ENCODE data around the gene PRDM16. TPM values are rescaled to one million over a fixed set of nuclear protein-coding genes. Genes with fewer than 3 reads are reported as not detected.

Gene PRDM16
- total RNA-seq, 1 experiment from 2014 or later: 1.6 TPM

- H3K27ac Mint-ChIP-seq: no peak overlapping the region
- H3K27me3 Mint-ChIP-seq (ENCODE audit: low read depth): no peaks in the 10 kb centered on the region; the same call in 1 of the 2 replicates
- no peaks in the 10 kb centered on the region for H3K36me3 Mint-ChIP-seq
- no peak overlapping the region for H3K4me3 Mint-ChIP-seq
- DNase-seq (ENCODE audit: low spot score) (no peak), ATAC-seq (no peak)
- ChIA-PET CTCF (no interaction called here), POLR2A (no interaction called here)
- TF ChIP-seq E2F5 (CRISPR knock-in tag; IDR thresholded peaks at IDR 0.05) (no peak), MYBL2 (CRISPR knock-in tag; IDR thresholded peaks at IDR 0.05) (no peak), JAZF1 (CRISPR knock-in tag; IDR thresholded peaks at IDR 0.05) (no peak), ATF3 (CRISPR knock-in tag; conservative IDR thresholded peaks at IDR 0.05) (no peak), ZNF219 (CRISPR knock-in tag; IDR thresholded peaks at IDR 0.05; ENCODE audit: borderline replicate concordance) (no peak), ZNF232 (CRISPR knock-in tag; IDR thresholded peaks at IDR 0.05) (no peak), CBFB (CRISPR knock-in tag; IDR thresholded peaks at IDR 0.05; ENCODE audit: low read depth) (no peak), ZBTB21 (CRISPR knock-in tag; IDR thresholded peaks at IDR 0.05; ENCODE audit: borderline replicate concordance) (no peak)
- TF ChIP-seq, protein P1, sequence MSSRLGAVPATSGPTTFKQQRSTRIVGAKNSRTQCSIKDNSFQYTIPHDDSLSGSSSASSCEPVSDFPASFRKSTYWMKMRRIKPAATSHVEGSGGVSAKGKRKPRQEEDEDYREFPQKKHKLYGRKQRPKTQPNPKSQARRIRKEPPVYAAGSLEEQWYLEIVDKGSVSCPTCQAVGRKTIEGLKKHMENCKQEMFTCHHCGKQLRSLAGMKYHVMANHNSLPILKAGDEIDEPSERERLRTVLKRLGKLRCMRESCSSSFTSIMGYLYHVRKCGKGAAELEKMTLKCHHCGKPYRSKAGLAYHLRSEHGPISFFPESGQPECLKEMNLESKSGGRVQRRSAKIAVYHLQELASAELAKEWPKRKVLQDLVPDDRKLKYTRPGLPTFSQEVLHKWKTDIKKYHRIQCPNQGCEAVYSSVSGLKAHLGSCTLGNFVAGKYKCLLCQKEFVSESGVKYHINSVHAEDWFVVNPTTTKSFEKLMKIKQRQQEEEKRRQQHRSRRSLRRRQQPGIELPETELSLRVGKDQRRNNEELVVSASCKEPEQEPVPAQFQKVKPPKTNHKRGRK (CRISPR knock-in tag; IDR thresholded peaks at IDR 0.05; ENCODE audit: borderline replicate concordance): no peak
- peaks cover 3% of the 10 kb centered on the region for H3K4me1 Mint-ChIP-seq
- H3K9me3 Mint-ChIP-seq: no peaks in the 10 kb centered on the region
These were observed 167.4 kb downstream of the PRDM16 start for GRCh38 chr1:3236361-3236760.

DNA sequence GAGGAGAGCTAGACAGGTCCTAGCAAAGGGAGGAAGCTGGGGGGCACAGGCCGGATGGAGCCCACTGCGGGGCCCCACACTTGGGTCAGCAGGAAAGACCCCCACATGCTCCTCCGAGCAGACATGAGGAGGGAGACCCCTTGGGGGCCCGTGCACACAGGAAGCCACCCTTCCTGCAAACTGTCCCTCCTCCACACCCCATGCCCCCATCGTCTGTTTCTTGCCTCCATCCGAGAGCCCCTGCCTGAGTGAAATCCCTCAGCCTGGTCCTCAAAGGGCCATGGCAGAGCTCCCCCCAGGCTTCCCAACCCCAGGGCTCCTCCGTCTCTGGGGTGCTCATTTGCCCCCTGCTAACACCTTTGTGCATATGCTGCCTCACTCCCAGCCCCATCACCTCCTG, 168.0 kb downstream of the PRDM16 start:
- peaks cover 3% of the 10 kb centered on the region for H3K4me1 Mint-ChIP-seq
- DNase-seq (ENCODE audit: low spot score): no peak
- no peak for ATAC-seq
- H3K27ac Mint-ChIP-seq: no peak overlapping the region
- H3K36me3 Mint-ChIP-seq: no peaks in the 10 kb centered on the region
- TF ChIP-seq ZBTB43 (CRISPR knock-in tag; IDR thresholded peaks at IDR 0.05): no peak
- no peak for TF ChIP-seq SMAD3 (CRISPR knock-in tag; IDR thresholded peaks at IDR 0.05; ENCODE audit: borderline replicate concordance)
- H3K4me3 Mint-ChIP-seq: no peak overlapping the region
- H3K9me3 Mint-ChIP-seq: no peaks in the 10 kb centered on the region
- CTCF ChIA-PET: interaction anchor here (0.6 kb wide), 1 partner anchor 49 kb away, joined by 4 read pairs; no protein-coding TSS in a partner anchor
- POLR2A ChIA-PET: no interaction called here
- H3K27me3 Mint-ChIP-seq (ENCODE audit: low read depth): no peaks in the 10 kb centered on the region; the same call in 1 of the 2 replicates

DNA sequence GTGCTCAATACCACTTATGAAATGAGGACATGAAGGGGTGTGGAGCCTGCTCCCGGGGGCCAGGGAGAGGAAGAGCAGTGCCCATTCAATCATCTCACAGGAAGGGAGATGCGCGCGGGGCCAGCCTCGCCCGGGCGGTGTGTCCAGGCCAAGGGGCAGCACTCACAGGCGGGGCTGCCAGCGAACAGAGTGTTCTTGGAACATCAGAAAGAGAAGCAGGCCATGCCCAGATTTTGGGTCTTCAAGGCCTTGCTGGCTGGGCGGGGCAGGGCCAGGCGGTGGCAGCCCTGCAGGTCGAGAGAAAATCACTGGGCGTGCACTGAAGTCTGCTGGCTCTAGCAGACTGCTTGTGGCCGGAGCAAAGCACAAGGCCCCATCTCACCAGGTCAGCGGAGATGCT, 168.6 kb downstream of the PRDM16 start:
- Mint-ChIP-seq H3K4me3 (no peak overlapping the region), H3K36me3 (no peaks in the 10 kb centered on the region)
- TF ChIP-seq ZNF425 (CRISPR knock-in tag; conservative IDR thresholded peaks at IDR 0.05): no peak
- no peak for TF ChIP-seq AR (CRISPR knock-in tag; IDR thresholded peaks at IDR 0.05)
- no peak for TF ChIP-seq TEAD1 (CRISPR knock-in tag; IDR thresholded peaks at IDR 0.05)
- TF ChIP-seq NR2C2 (CRISPR knock-in tag; IDR thresholded peaks at IDR 0.05): no peak
- TF ChIP-seq, protein P2, sequence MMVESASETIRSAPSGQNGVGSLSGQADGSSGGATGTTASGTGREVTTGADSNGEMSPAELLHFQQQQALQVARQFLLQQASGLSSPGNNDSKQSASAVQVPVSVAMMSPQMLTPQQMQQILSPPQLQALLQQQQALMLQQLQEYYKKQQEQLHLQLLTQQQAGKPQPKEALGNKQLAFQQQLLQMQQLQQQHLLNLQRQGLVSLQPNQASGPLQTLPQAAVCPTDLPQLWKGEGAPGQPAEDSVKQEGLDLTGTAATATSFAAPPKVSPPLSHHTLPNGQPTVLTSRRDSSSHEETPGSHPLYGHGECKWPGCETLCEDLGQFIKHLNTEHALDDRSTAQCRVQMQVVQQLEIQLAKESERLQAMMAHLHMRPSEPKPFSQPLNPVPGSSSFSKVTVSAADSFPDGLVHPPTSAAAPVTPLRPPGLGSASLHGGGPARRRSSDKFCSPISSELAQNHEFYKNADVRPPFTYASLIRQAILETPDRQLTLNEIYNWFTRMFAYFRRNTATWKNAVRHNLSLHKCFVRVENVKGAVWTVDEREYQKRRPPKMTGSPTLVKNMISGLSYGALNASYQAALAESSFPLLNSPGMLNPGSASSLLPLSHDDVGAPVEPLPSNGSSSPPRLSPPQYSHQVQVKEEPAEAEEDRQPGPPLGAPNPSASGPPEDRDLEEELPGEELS (CRISPR knock-in tag; IDR thresholded peaks at IDR 0.05): no peak

More for the DNA sequence above, 168.6 kb downstream of the PRDM16 start:
- CTCF ChIA-PET: interaction anchor here (0.6 kb wide), 1 partner anchor 49 kb away, joined by 4 read pairs; no protein-coding TSS in a partner anchor
- DNase-seq (ENCODE audit: low spot score) (no peak), ATAC-seq (no peak)
- no peaks in the 10 kb centered on the region for H3K9me3 Mint-ChIP-seq
- H3K4me1 Mint-ChIP-seq: peaks cover 3% of the 10 kb centered on the region
- H3K27me3 Mint-ChIP-seq (ENCODE audit: low read depth): no peaks in the 10 kb centered on the region; the same call in 1 of the 2 replicates
- POLR2A ChIA-PET: no interaction called here
- H3K27ac Mint-ChIP-seq: no peak overlapping the region
